ENCODE measurements around the gene BCDIN3D. TPM values are rescaled to one million over a fixed set of nuclear protein-coding genes. Genes with fewer than 3 reads are reported as not detected.

The BCDIN3D gene
- total and polyA plus RNA-seq, 11 donors = 1.6 to 3.9 (median 2.3) TPM

DNA sequence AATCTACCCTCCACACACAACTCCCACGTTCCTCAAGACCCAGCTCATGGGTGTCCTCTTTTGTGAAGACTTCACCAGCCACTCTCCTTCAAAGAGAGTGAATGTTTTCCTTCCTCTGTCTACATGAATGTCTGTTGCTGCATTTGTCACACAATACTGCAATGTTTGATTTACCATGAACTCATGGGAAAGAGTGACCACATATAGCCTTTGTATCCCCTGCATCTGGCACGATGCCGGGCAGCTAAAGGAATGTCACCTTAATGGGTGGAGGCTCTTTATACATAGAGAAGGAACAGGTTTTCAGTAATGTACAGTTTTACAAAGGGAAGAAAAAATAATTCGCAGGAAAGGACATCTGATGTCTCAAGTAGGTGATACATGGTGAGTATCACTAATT, 12.1 kb upstream of the BCDIN3D start:
- no peak for DNase-seq
- 86 to 90% (median 87%) methylated on average over 4 of the region's 4 CpGs for WGBS, 4 donors
- intact Hi-C loops (cut with DNase I) = no loop called here

DNA sequence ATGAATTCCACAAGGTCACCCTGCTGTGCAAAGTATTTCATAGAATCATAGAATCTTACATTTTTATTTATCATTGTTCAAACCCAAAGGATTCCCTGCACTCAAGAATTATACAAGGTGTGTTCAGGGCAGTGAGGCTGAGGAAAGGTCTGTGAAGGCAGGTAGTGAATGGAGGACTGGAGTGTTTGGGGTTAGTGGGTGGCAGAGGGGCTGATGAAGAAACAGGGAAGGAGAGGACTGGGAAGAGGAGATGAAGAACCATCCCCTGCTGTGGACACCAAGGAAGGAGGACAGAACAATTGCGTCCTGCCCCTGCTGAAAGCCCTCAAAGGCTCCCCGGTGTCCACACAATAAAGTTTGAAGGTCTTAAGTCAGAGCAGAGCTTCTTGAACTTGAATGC, 10.8 kb upstream of the BCDIN3D start:
- no peak for DNase-seq
- TF ChIP-seq POLR2A (IDR thresholded peaks at IDR 0.05) = no peak
- TF ChIP-seq, protein P1, sequence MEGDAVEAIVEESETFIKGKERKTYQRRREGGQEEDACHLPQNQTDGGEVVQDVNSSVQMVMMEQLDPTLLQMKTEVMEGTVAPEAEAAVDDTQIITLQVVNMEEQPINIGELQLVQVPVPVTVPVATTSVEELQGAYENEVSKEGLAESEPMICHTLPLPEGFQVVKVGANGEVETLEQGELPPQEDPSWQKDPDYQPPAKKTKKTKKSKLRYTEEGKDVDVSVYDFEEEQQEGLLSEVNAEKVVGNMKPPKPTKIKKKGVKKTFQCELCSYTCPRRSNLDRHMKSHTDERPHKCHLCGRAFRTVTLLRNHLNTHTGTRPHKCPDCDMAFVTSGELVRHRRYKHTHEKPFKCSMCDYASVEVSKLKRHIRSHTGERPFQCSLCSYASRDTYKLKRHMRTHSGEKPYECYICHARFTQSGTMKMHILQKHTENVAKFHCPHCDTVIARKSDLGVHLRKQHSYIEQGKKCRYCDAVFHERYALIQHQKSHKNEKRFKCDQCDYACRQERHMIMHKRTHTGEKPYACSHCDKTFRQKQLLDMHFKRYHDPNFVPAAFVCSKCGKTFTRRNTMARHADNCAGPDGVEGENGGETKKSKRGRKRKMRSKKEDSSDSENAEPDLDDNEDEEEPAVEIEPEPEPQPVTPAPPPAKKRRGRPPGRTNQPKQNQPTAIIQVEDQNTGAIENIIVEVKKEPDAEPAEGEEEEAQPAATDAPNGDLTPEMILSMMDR (IDR thresholded peaks at IDR 0.05) = no peak
- no peak overlapping the region for H3K27ac ChIP-seq
- 73 to 78% (median 76%) methylated on average over 2 of the region's 2 CpGs for WGBS, 4 donors
- no peaks in the 10 kb centered on the region for H3K4me1 ChIP-seq
- no peak for ATAC-seq
- H3K27me3 ChIP-seq = peaks cover 0 to 17% (median 0%) of the 10 kb centered on the region in 9 donors
- no peak overlapping the region for H3K4me3 ChIP-seq
- intact Hi-C loops (cut with DNase I) = no loop called here
- no peaks in the 10 kb centered on the region for H3K36me3 ChIP-seq
- H3K9me3 ChIP-seq = no peaks in the 10 kb centered on the region

More for the DNA sequence above, 12.1 kb upstream of the BCDIN3D start:
- peaks cover 0 to 4% (median 0%) of the 10 kb centered on the region in 9 donors for H3K27me3 ChIP-seq
- no peaks in the 10 kb centered on the region for H3K9me3 ChIP-seq
- TF ChIP-seq POLR2A (IDR thresholded peaks at IDR 0.05) = no peak
- TF ChIP-seq, protein P1 (IDR thresholded peaks at IDR 0.05) = no peak
- ATAC-seq = no peak
- no peak overlapping the region for H3K27ac ChIP-seq
- no peak overlapping the region for H3K4me3 ChIP-seq
- no peaks in the 10 kb centered on the region for H3K36me3 ChIP-seq
- H3K4me1 ChIP-seq = no peaks in the 10 kb centered on the region

DNA sequence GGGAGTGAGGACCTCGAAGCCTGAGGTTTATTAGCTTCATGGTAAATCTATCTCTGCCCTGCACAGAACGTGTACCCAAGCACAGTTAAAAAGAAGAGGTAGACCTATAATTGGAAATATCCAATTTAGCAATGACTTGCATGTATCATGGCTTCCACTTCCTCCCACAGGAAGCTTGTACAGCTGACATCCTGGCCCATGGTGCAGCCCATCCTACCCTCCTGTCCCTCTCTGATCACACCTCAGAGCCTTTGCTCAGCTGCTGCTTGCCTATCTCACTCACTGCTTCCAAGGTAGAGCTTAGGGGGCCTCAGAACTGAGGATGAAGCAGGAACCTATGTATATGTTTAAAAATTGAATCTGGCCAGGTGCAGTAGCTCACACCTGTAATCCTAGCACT, 4.3 kb upstream of the BCDIN3D start:
- H3K4me1 ChIP-seq = peaks cover 0 to 11% (median 6%) of the 10 kb centered on the region in 12 donors
- WGBS, 4 donors = 50 to 65% (median 54%) methylated on average over 2 of the region's 2 CpGs
- peaks cover 0 to 34% (median 5%) of the 10 kb centered on the region in 9 donors for H3K27me3 ChIP-seq
- no peak overlapping the region for H3K27ac ChIP-seq
- H3K9me3 ChIP-seq = no peaks in the 10 kb centered on the region
- no peaks in the 10 kb centered on the region for H3K36me3 ChIP-seq
- TF ChIP-seq, protein P1 (IDR thresholded peaks at IDR 0.05) = no peak
- TF ChIP-seq POLR2A (IDR thresholded peaks at IDR 0.05) = no peak
- intact Hi-C loops (cut with DNase I) = loop anchor here in 2 of 10 donors (10.0 kb wide), 2 partner anchors 212 to 222 kb away; partner anchors contain the start of gene PRPF40B (in 1 of the 2)
- no peak for ATAC-seq
- H3K4me3 ChIP-seq = no peak overlapping the region
- DNase-seq = no peak

DNA sequence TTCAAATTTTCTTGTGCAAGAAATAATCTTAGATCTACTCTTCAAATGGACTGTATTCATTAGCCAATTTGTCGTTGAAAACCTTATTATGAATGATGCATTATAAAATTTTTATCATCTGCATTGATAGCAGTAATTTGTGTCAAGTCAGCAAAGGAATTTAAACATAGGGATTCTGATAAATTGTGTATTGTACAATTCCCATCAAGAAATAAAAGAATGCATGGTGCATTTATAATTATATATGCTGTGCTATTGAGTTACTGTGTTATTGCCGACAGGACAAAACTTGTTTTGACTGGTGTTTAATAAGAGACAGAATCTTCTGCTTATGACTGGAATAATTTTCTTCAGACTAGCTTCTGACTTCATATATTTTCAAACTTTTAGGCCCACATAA, 3.1 kb upstream of the BCDIN3D start:
- ATAC-seq (no peak), DNase-seq (no peak)
- TF ChIP-seq POLR2A (IDR thresholded peaks at IDR 0.05) = no peak
- TF ChIP-seq, protein P1 (IDR thresholded peaks at IDR 0.05) = no peak
- intact Hi-C loops (cut with DNase I) = loop anchor here in 2 of 10 donors (10.0 kb wide), 2 partner anchors 211 to 221 kb away; partner anchors contain the start of gene PRPF40B (in 1 of the 2)
- Histone ChIP-seq H3K27me3 (peaks cover 0 to 34% (median 5%) of the 10 kb centered on the region in 9 donors), H3K4me1 (peaks cover 0 to 20% (median 12%) of the 10 kb centered on the region in 12 donors), H3K27ac (no peak overlapping the region), H3K36me3 (no peaks in the 10 kb centered on the region), H3K9me3 (no peaks in the 10 kb centered on the region), H3K4me3 (no peak overlapping the region)
- 89 to 96% (median 89%) methylated on average over 2 of the region's 2 CpGs for WGBS, 4 donors

Data from heart left ventricle (tissue), 16 donors.